OCI-LY1 (cell line): ENCODE results near the gene FAM47E.

Experiments
- H2AFZ ChIP-seq: fragments of 200-600 bp; sonication (generic), shearing (Covaris generic); 2 replicates; pipeline ENCODE4 v1.6.0; 2014; ENCODE audit warnings: antibody characterized with exemption, mild to moderate bottlenecking, low read length
- H3F3A ChIP-seq: fragments of 200-600 bp; sonication (generic), shearing (Covaris generic); 2 replicates; pipeline ENCODE4 v1.6.0; 2014; ENCODE audit warnings: mild to moderate bottlenecking, antibody characterized with exemption, low read length, moderate library complexity; ENCODE audit not compliant: insufficient read depth
- H3K27ac ChIP-seq: fragments of 200-600 bp; sonication (generic); 2 replicates; pipeline ENCODE4 v1.5.1; 2014; ENCODE audit warnings: low read length, mixed run types, mild to moderate bottlenecking, low read depth; ENCODE audit not compliant: poor library complexity, severe bottlenecking
- H3K27me3 ChIP-seq: fragments of 200-600 bp; sonication (generic); 2 replicates; pipeline ENCODE4 v1.6.0; 2014; ENCODE audit warnings: antibody characterized with exemption, mild to moderate bottlenecking, low read length, moderate library complexity; ENCODE audit not compliant: insufficient read depth
- H3K36me3 ChIP-seq: fragments of 200-600 bp; sonication (generic); 2 replicates; pipeline ENCODE4 v1.6.1; 2014; ENCODE audit warnings: mild to moderate bottlenecking, antibody characterized with exemption, low read length, moderate library complexity, mixed read lengths; ENCODE audit not compliant: insufficient read depth
- H3K4me1 ChIP-seq: fragments of 200-600 bp; sonication (generic); 2 replicates; pipeline ENCODE4 v1.5.1; 2014; ENCODE audit warnings: mild to moderate bottlenecking, low read length, moderate library complexity; ENCODE audit not compliant: insufficient read depth, severe bottlenecking
- H3K4me2 ChIP-seq: fragments of 200-600 bp; sonication (generic), shearing (Covaris generic); 2 replicates; pipeline ENCODE4 v1.6.1; 2014; ENCODE audit warnings: low read length
- H3K4me3 ChIP-seq: fragments of 200-600 bp; sonication (generic); 2 replicates; pipeline ENCODE4 v1.5.1; 2014; ENCODE audit warnings: low read length, low read depth, mild to moderate bottlenecking, mixed read lengths; ENCODE audit not compliant: poor library complexity, severe bottlenecking
- H3K79me2 ChIP-seq: fragments of 200-600 bp; shearing (Covaris generic); 2 replicates; pipeline ENCODE4 v1.6.1; 2016; ENCODE audit warnings: mixed run types, low read length, mixed read lengths; ENCODE audit not compliant: insufficient read depth
- H3K9ac ChIP-seq: fragments of 200-600 bp; sonication (generic), shearing (Covaris generic); 2 replicates; pipeline ENCODE4 v1.6.1; 2014; ENCODE audit warnings: mild to moderate bottlenecking, low read length, mixed read lengths
- H3K9me2 ChIP-seq: fragments of 200-600 bp; sonication (generic), shearing (Covaris generic); 2 replicates; pipeline ENCODE4 v1.6.1; 2014; ENCODE audit warnings: low read depth, mild to moderate bottlenecking, low read length, mixed read lengths
- H3K9me3 ChIP-seq: fragments of 200-600 bp; shearing (Covaris generic); 2 replicates; pipeline ENCODE4 v1.6.1; 2014; ENCODE audit warnings: low read length, mixed read lengths
- H4K20me1 ChIP-seq: fragments of 200-600 bp; sonication (generic), shearing (Covaris generic); 2 replicates; pipeline ENCODE4 v1.6.0; 2016; ENCODE audit warnings: mild to moderate bottlenecking, low read length; ENCODE audit not compliant: insufficient read depth
- EZH2 ChIP-seq: fragments of 200-600 bp; sonication (generic), shearing (Covaris generic); IDR thresholded peaks from 2 replicates; pipeline ENCODE4 v1.8.0; 2017; ENCODE audit warnings: borderline replicate concordance, mixed run types, mild to moderate bottlenecking, antibody characterized with exemption, low read length, moderate library complexity, mixed read lengths
- TF ChIP-seq, protein P1 (sequence below): fragments of 200-600 bp; sonication (generic), shearing (Covaris generic); IDR thresholded peaks from 2 replicates; pipeline ENCODE4 v1.5.1; 2017; ENCODE audit warnings: mild to moderate bottlenecking, antibody characterized with exemption, low read length, moderate library complexity, mixed read lengths

Gene FAM47E, protein sequence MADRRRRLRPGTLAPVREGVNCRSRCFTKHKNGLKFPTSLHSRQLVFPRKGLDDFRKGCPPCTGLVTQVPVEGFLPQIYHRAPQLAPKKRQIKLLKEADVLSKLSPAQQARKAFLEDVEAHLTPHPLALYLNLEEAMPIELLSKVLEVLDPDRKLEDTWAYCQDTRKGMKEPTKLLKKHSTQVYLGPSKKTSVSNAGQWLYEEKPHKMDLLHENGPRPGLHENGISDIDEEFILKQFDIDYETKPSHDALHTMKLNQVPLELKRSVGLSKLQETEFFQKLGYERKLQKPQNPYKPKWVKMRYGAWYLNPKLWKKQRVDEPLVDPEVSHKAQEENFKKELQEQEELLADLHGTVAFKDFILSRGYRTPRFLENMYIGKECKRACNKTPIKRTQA

DNA sequence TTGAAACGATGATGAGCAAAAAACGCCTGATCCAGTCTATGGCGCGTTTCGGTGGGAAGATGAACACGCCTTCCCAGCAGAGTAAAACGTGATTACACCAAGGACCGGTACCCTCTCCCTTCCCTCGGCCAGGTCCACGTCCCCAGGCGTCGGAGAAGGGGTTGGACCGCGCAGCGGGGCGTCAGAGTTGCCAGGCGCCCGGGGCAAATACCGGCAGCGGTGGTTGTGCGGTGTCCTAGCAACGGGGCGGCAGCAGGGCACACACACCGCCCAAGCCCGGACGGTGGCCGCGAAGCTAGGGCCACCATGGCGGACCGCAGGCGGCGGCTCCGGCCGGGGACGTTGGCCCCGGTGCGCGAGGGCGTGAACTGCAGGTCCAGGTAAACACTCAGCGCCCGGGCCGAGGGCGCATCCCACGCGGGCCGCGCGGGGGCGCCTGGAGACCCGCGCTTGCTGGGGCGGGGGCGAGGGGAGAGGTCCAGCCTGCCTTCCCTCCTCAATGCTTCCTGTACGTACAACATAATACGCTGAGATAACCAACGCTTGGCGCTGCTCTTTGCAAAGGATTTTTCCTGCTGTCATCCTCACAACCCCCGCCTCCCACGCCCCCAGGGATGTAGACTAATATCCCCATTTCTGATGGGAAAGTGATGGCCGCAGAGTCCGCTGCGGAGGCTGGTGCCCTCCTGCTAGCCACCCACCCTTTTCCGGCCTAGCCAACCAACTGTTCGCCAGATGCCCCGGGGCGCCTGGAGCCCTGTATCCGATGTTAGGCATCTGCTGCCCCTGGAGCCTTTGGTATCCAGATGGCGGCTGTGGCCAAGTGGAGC, at the start of gene FAM47E:
TSS of gene FAM47E (plus strand) at position 281 of the 830 bp plus-strand sequence. CDS start at position 307, 26 bp downstream.
- no peaks in the 10 kb centered on the region for H4K20me1 ChIP-seq
- H3K4me2 ChIP-seq: no peak within 1 kb of the TSS
- H3K4me1 ChIP-seq: no peaks in the 10 kb centered on the region
- no peaks in the 10 kb centered on the region for H3K79me2 ChIP-seq
- H3K9me3 ChIP-seq: no peaks in the 10 kb centered on the region
- H3K27ac ChIP-seq: no peak within 1 kb of the TSS
- H3K9ac ChIP-seq: no peak within 1 kb of the TSS
- H3K27me3 ChIP-seq: no peaks in the 10 kb centered on the region
- no peak within 1 kb of the TSS for H2AFZ ChIP-seq
- H3K4me3 ChIP-seq: no peak within 1 kb of the TSS
- no peaks in the 10 kb centered on the region for H3K36me3 ChIP-seq
- TF ChIP-seq EZH2: no peak
- TF ChIP-seq, protein P1, sequence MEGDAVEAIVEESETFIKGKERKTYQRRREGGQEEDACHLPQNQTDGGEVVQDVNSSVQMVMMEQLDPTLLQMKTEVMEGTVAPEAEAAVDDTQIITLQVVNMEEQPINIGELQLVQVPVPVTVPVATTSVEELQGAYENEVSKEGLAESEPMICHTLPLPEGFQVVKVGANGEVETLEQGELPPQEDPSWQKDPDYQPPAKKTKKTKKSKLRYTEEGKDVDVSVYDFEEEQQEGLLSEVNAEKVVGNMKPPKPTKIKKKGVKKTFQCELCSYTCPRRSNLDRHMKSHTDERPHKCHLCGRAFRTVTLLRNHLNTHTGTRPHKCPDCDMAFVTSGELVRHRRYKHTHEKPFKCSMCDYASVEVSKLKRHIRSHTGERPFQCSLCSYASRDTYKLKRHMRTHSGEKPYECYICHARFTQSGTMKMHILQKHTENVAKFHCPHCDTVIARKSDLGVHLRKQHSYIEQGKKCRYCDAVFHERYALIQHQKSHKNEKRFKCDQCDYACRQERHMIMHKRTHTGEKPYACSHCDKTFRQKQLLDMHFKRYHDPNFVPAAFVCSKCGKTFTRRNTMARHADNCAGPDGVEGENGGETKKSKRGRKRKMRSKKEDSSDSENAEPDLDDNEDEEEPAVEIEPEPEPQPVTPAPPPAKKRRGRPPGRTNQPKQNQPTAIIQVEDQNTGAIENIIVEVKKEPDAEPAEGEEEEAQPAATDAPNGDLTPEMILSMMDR: no peak
- no peaks in the 10 kb centered on the region for H3K9me2 ChIP-seq
- no peaks in the 10 kb centered on the region for H3F3A ChIP-seq

DNA sequence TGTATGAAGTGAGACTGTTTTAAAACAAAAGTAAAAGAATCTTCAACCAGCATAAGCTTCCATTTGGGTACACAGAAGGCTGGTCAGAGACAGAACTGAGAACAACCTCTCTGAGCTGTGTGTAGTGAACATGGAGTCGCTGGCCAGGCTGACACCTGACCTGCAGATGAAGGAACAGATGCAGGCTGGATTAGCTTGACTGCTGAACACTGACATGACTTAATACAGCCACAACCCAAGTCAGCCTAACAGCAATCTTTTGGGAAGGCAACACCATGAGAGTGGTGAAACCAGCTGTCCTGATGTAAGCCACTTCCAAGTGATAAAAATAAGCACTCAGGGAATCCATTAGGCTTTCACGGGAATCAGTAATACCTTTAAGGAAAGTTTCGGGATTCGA, 48.0 kb upstream of the FAM47E start:
- Histone ChIP-seq H3K4me3 (no peak overlapping the region), H3K27ac (no peak overlapping the region), H3K79me2 (no peaks in the 10 kb centered on the region), H3K4me2 (no peak overlapping the region), H3K9me2 (no peaks in the 10 kb centered on the region), H3K27me3 (no peaks in the 10 kb centered on the region), H3K36me3 (no peaks in the 10 kb centered on the region), H3K9ac (no peak overlapping the region), H4K20me1 (no peaks in the 10 kb centered on the region), H3K4me1 (peaks cover 27% of the 10 kb centered on the region), H3F3A (no peaks in the 10 kb centered on the region), H2AFZ (no peak overlapping the region), H3K9me3 (no peaks in the 10 kb centered on the region)
- TF ChIP-seq, protein P1: no peak

DNA sequence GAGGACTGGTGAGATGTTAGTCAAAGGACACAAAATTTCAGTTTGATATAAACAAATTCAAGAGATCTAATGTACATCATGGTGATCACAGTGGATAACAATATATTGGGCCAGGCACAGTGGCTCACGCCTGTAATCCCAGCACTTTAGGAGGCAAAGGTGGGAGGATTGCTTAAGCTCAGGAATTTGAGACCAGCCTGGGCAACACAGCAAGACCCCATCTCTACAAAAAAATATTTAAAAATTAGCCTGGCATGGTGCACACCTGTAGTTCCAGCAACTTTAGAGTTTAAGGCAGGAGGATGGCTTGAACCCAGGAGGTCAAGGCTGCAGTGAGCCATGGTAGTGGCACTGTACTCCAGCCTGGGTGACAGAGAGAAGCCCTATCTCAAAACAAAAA, 46.6 kb upstream of the FAM47E start:
- no peaks in the 10 kb centered on the region for H3K36me3 ChIP-seq
- no peak overlapping the region for H2AFZ ChIP-seq
- TF ChIP-seq, protein P1: no peak
- no peak for TF ChIP-seq EZH2
- H3K9me2 ChIP-seq: no peaks in the 10 kb centered on the region
- H3K27ac ChIP-seq: no peak overlapping the region
- H3K9me3 ChIP-seq: no peaks in the 10 kb centered on the region
- peaks cover 13% of the 10 kb centered on the region for H3K4me1 ChIP-seq
- no peak overlapping the region for H3K4me2 ChIP-seq
- H3K79me2 ChIP-seq: no peaks in the 10 kb centered on the region
- no peaks in the 10 kb centered on the region for H4K20me1 ChIP-seq
- no peak overlapping the region for H3K4me3 ChIP-seq
- no peak overlapping the region for H3K9ac ChIP-seq
- H3K27me3 ChIP-seq: no peaks in the 10 kb centered on the region
- H3F3A ChIP-seq: no peaks in the 10 kb centered on the region
